C1 segment of cervical spinal cord (tissue), 14 donors: ENCODE data around the gene CCL28.
"Not testable (repeated sequence)": the region's sequence is repeated elsewhere in the genome, so short reads cannot be mapped to it uniquely, and the experiment has no call there.

ENCODE experiments used
- DNase-seq, 14 donors: peaks; one replicate each; lab custom pipeline; 2025; lab: John Stamatoyannopoulos, UW

Gene CCL28, protein sequence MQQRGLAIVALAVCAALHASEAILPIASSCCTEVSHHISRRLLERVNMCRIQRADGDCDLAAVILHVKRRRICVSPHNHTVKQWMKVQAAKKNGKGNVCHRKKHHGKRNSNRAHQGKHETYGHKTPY

DNA sequence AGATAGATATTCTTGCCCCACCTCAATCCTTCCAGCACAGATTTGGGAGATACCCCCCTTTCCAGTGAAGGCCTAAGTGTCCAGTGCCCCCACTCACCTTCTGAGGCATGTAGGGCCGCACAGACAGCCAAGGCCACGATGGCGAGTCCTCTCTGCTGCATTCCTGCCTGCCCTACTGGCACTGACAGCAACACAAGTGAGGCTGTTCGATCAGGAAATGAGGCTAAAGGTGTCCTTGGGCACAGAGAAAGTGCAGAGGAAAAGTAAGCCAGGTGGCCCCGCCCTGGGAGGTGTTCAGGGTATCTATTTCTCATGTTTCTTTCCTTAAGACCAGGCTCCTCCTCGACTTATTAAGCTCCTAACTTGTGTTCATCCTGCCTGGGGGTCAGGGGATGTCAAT, at the start of gene CCL28:
Gene CCL28 (minus strand): TSS at position 236 of the 400 bp plus-strand sequence. CDS start 75 bp downstream, at position 161.
- DNase-seq = no peak

DNA sequence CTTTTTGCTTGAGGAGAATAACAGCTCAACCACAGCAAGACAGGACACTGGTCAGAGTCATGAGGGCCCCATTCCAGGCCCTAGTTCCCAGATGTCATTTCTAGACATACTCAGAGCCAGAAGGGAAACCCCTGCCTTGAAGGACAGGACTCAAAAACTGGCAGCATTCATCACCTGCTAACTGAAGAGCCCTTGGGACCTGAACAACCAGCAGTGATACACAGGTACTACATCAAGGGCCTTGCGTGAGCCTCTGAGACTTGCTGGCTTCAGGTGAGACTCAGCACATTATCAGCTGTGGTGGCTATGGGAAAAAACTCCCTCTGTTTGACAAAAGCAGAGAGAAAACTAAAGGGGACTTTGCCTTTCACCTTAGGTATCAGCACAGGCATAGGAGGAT, 48.9 kb upstream of the CCL28 start:
- no peak for DNase-seq

DNA sequence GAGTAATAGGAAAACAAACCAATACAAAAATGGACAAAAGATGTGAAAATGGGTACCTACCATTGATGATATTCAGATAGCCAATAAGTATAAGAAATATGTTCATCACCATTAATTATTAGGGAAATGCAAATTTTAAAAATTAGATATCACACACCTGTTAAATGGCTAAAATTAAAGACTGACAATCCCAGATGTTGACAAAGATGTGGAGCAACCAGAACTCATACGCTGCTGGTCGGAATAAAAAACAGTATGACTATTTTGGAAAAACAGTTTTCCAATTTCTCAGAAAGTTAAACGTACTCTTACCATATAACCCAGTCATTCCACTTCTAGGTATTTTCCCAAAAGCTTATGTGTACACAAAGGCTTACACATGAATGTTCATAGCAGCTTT, 44.4 kb upstream of the CCL28 start:
- no peak for DNase-seq

DNA sequence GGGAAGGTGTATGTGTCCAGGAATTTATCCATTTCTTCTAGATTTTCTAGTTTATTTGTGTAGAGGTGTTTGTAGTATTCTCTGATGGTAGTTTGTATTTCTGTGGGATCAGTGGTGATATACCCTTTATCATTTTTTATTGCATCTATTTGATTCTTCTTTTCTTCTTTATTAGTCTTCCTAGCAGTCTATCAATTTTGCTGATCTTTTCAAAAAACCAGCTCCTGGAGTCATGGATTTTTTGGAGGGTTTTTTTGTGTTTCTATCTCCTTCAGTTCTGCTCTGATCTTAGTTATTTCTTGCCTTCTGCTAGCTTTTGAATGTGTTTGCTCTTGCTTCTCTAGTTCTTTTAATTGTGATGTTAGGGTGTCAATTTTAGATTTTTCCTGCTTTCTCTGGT, 29.4 kb upstream of the CCL28 start:
- not testable (repeated sequence) for DNase-seq

DNA sequence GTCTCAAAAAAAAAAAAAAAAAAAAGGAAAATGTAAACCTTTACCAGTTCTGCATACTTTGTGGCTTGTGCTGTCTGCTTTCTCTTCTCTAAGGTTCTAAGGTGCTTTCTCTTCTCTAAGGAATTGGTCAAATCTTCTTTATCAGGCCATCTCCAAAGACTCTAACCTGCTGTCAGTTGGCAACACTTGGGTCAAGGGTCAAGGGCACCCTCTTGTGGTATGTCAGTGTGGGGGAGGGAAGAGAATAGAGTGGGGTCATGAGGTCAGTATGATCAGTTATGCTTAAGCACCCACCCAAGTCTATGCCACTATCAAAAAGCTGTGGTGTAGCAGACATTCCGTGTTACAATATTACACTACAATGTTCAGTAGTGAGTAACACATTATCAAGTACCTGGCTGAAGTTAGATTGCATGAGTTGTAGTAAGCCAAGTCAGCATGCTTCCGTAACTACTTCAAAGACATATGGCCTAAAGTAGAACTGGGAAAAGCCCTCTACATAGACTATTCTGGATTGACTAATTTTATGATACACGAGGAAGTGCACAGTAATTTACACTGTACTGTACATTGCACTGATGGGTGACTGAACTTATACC, 25.0 kb upstream of the CCL28 start:
- no peak for DNase-seq

DNA sequence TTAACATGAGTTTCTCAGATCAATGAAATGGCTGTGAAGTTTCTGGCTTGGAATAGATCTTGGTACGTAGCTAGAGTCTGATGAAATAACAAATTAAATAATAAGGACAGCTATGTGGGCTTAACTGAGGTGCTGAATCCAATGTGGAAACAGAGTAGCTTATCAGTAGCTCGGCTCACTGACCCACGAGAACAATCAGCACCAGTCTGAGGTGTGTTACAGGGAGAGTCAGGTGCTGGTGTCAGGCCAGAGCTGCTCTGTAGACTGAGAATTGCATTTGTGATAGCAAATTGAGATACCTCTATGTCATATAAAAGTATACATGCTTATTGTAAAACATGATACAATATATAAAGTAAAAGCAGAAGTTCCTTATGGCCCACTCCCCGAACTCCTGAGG, 21.2 kb upstream of the CCL28 start:
- DNase-seq = no peak

DNA sequence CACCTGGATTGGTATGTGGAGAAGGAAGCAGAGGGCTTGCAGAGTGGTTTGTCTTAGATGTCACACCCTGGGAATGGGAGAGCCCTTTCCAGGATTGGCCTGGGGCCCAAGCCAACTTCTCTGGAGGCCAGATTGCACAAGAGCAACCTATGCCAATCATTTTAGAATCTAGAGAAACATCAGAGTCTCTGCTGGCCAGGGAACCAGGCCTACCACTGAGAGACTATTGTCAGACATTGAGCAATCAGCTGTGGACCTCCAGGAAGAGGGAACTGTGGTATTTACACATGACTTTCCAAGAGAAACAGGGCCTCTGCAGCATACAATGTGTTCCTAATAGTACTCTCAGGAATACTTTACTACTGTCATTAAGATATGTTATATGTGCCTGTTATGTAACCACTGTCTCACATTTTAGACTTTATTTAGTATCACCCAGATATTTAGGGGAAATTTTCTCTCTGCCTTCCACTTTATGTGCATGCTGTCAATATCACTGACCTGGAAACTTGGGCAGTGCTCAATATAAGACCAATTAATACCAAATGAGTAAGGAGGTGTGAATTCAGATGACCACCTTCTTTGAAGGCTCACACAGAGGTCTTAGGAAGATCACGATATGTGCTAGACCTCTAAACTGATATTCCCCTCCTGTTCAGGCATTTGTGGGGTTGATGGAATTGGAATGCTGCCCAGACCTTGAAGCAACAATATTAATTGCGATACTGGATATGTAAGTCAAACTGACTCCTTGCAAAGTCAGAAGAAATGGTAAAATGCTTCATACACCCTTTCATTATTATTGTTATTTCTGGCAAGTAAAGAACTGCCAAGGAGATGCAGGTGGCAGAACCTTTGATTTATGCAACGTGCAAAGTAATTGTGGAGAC, 20.5 kb upstream of the CCL28 start:
- peak in 7 of 14 donors; percentile 6 to 59 (median 13) for DNase-seq

DNA sequence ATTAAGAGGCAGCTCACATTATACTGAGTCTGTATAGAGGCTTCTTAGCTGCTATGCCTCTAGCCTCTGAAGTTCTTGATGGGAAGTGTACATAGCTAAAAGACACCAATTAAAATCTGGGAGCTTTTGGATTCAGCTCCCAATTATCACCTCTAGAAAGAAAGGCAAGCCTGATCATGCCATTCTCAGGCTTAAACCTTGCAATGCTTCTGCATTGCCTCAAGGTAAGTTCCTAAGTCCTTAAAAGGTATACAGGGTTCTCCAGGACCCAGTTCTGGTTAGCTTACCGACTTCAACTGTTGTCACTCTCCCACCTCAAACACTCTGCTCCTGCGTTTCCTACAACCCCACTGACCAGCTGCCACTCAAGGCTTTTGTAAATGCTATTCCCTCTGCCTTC, 17.5 kb upstream of the CCL28 start:
- DNase-seq = no peak

DNA sequence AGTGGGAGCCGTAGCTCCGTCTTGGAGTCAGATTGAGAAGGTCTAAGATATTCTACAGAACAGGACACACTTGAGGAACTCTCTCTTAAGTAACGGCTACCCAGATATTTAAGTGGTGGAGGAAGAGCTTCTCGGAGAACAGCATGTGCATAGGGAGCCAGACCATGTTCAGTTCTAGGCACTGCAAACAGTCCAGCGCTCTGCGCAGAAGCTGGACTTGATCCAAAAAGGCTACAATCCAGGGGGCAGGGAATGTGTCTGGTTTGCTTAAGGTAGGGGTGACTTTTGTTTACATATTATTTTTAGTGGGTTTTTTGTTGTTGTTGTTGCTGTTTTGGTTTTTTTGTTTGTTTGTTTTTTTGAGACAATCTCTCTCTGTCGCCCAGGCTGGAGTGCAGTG, 16.8 kb upstream of the CCL28 start:
- DNase-seq = no peak

DNA sequence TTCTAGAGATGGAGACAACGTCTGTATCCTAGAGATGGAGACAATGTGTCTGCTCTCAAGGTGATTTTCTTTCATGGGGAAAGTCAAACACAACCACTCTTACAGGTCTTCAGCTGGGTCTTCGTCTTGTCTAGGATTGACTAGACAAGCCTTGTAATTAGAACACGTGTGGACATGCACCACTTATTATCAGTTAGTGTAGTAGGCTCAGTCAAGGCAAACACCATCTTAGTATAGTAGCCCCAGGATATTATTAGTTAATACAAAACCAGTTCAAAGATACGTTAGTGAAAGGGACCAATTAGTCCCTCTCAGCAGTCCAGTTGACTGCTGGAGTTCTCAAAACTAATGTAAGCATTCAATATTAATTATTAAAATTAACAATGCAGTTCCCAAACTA, 15.1 kb upstream of the CCL28 start:
- no peak for DNase-seq

DNA sequence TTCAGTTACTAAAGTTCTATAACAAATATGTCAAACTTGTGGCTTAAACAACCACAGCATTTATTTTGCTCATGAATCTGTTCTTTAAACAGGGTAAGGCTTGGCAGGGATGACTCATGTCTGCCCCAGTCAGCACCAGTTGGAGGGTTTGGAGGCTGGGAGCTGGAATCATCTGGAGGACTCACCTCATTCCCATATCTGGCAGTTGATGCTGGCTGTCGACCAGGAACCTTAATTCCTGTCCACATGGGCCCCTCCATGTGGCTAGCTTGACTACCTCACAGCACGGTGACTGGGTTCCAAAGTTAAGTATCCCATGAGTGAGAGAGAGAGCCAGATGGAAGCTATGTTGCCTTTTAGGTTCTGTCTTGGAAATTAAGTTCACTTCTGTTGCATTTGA, 13.8 kb upstream of the CCL28 start:
- DNase-seq = peak in 1 of 14 donors; percentile 4

DNA sequence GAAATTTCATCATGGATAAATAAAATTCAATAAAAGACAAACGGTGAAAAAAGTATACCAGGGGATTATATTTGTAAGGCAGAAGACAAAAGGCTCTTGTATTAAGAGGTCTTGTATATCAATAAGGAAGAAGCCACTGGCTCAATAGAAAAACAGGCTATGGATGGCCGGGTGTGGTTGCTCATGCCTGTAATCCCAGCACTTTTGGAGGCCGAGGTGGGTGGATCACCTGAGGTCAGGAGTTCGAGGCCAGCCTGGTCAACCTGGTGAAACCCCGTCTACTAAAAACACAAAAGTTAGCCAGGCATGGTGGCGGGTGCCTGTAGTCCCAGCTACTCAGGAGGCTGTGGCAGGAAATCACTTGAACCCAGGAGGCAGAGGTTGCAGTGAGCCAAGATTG, 10.9 kb upstream of the CCL28 start:
- DNase-seq = not testable (repeated sequence)

DNA sequence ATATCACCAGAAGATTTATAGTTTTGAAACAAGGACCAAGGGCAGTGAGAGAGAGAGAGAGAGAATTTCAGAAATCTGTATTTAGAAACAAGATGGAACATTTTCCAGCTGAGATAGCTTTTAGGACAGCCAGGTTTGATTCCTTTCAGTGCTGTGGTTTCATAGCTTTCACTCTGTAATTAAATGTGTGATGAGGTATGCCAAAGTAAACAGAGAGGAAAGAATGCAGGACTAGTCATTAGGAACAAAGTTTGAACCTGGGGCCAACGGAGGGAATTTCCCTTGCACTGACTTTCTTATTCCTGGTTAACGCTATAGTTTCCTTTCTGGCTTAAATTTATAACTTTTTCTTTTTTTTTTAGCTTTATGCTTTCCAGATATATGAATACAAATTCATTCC, 10.0 kb upstream of the CCL28 start:
- DNase-seq = no peak

DNA sequence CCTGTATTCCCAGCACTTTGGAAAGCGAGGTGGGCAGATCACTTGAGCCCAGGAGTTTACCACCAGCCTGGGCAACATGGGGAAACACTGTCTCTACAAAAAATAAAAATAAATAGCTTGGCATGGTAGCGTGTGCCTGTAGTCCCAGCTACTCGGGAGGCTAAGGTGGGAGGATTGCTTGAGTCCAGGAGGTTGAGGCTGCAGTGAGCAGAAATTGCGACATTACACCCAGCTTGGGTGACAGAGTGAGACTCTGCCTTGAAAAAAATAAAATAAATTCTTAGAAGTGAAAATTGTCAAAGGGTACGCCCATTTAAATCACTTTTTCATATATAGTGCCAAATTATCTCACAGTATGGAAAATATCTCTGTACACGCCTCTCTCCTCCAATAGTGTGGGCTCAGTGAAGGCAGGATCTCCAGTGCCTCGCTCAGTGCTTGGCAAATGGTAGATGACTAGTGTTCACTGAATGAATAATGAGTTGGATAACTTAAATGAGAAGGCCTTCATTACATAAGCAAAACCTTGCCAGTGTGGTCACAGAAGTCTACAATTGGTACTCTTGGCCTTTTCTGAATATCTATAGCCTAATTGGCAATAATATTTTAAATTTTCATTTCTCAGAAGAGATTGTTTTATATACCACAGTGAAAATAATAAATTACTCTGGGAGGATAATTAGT, 9.4 kb upstream of the CCL28 start:
- no peak for DNase-seq

DNA sequence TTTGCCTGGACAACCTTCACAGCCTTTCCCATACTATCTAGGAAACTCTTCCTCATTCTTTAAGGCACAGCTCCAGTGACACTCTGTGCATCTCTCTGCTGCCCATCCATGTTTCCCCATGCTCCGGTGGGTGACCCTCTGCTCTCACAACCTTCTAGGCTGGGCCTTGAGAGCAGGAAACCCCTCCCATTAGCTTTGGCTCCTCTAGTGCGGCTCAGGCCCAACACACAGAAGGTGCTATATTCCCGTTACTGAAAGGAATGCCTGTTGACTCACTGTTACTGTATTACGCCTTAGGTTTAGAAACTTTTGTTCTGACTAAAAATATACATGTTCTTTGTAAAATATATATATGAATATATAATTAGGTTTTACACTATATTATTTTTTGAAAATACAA, 8.1 kb upstream of the CCL28 start:
- DNase-seq = no peak

DNA sequence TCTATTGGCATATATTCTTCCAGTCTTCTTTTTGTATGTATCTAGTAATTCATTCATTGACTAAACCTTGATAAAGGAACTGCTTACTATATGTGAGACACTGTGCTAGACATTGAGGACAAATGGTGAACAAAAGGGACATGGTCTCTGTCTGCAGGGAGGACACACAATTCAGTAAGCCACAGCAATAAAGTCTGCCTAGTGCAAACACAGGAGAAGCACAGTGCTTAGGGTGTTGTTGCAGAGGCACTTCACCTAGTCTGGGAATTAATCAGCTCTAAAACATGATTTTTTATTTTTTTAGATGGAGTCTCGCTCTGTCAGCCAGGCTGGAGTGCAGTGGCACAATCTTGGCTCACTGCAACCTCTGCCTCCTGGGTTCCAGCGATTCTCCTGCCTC, 6.4 kb upstream of the CCL28 start:
- no peak for DNase-seq

DNA sequence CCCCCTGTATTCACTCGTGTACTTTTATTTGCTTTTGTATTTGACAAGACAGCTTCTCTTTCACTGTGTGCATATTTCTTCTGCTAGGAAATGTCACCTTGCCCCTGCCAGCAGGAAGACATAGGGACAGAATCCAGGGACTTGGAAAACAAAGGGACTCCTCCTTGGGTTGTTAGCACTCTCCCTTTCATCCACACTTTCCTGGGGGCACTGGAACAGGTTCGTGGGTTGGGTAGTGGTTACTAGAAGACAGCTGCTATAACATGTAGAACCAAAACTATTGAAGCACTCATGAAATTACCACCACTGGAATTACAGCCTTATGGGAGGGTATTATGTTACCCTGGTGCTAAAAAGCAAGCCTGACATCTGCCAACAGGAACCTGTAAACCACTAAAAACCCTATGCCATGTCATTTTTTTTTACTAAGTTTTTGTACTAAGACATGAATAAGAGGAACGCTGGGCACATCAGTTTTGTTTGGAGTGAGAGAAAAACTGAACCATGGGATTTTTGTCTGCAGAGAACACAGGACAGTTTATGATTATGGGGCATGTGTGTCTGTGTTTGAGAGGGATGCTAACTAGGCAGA, 4.7 kb upstream of the CCL28 start:
- DNase-seq = no peak

DNA sequence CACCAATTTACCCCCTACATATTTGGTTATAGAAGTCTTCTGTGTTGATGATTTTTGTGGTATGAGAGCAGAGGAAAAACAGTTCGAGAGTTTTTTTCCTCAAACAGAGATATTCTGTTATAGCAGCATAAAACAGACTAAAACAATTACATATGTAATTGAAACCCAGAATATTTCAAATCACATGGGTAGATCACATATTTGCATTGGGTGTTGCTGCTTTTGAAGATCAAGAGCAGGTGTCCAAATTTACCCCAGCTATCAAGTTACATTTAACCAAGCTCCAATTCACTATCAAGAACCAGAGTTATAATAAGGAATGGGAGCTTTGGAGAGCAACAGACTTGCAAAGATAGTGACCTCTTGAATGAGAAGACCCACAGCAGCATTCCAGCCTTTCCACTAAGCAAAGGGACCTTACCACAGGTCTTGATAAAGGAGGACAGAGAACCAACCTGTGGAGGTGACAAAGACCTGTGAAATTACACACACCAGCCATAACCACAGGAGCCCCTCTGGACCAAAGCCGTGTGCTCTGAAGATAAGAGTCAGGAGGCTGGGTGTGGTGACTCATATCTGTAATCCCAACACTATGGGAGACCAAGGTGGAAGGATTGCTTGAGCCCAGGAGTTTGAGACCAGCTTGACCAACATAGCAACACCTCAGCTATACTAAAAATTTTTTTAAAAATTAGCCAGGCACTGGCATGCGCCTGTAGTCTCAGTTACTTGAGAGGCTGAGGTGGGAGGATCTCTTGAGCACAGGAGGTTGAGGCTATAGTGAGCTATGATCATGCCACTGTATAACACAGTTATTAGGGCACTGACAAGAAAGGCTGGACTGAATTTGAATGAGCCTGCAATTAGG, 4.0 kb upstream of the CCL28 start:
- no peak for DNase-seq

DNA sequence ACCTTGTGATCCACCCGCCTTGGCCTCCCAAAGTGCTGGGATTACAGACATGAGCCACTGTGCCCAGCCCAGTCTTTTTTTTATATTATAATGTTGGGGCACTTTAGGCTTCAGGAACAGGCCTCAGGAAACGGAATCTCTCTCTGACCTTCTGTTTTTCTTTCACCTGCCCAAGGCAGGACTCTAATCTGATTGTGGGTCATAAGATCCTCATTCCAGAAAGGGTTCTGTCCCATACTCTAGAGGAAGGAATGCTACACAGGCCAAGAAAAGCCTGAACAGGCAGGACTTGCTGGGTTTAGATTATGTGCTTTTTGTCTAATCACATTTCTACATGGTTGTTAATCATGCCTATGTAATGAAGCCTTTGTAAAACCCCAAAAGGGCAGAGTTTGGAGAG, 1.8 kb upstream of the CCL28 start:
- DNase-seq = no peak

DNA sequence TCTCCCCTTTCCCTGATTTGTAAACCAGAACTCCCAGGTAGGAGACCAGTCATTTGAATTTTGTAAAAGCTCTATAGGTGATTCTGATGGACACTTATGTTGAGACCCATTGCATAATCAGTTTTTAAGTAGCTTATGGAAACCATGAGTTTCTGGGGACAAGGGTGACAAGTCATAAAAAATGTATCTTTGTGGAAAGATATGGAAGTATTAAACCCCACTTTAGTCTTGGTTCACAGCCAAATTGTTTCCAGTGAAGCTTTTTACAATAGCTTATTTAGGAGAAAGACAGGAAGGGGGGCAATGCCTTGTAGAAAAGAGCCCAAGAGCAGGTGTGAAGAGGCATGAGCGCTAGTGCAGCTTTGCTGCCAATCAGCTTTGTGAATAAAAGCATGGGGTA, 453 bp upstream of the CCL28 start:
- no peak for DNase-seq

DNA sequence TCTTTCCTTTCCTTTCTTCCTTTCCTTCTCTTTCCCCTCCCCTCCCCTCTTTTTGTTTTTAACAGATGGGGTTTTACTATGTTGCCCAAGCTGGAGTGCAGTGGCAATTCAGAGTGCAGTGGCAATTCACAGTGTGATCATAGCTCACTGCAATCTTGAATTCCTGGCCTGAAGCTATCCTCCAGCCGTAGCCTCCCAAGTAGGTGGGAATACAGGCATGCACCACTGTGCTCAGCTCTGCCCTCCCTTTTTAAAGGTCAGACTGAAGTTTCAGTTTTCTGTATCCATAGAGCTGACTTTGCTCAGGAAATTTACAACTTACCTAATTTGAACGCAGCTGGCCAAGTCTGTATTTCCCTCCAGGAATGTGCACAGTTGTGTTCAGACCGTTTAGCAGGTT, 696 bp downstream of the CCL28 start:
- DNase-seq = no peak
